ENCODE results near the gene CREB3L2.

GRCh38 chr7:137996871-137997270 is 5.0 kb downstream of the CREB3L2 start:
- TF ChIP-seq, protein P1, sequence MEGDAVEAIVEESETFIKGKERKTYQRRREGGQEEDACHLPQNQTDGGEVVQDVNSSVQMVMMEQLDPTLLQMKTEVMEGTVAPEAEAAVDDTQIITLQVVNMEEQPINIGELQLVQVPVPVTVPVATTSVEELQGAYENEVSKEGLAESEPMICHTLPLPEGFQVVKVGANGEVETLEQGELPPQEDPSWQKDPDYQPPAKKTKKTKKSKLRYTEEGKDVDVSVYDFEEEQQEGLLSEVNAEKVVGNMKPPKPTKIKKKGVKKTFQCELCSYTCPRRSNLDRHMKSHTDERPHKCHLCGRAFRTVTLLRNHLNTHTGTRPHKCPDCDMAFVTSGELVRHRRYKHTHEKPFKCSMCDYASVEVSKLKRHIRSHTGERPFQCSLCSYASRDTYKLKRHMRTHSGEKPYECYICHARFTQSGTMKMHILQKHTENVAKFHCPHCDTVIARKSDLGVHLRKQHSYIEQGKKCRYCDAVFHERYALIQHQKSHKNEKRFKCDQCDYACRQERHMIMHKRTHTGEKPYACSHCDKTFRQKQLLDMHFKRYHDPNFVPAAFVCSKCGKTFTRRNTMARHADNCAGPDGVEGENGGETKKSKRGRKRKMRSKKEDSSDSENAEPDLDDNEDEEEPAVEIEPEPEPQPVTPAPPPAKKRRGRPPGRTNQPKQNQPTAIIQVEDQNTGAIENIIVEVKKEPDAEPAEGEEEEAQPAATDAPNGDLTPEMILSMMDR (IDR thresholded peaks at IDR 0.05 in 2 of 3, conservative IDR thresholded peaks at IDR 0.05 in 1 of 3; ENCODE audit: control insufficient read depth in 2 of 3, extremely low read depth in 1 of 3, insufficient read depth in 1 of 3, low read depth in 3 of 3, low read length in 3 of 3): no peak
- TF ChIP-seq SIN3A (IDR thresholded peaks at IDR 0.05; ENCODE audit: low read depth, low read length): no peak
- TF ChIP-seq RB1 (IDR thresholded peaks at IDR 0.05; ENCODE audit: borderline replicate concordance): no peak
- no peak for TF ChIP-seq EGR1 (IDR thresholded peaks at IDR 0.05; ENCODE audit: borderline replicate concordance in 1 of 2, low read depth in 2 of 2, low read length in 2 of 2)
- TF ChIP-seq ATF2 (IDR thresholded peaks at IDR 0.05; ENCODE audit: low read length): no peak
- no peak for TF ChIP-seq SREBF2 (IDR thresholded peaks at IDR 0.05; ENCODE audit: low read length)

Data from GM12878 (cell line).